Left ventricle myocardium inferior (tissue), 1 donor: ENCODE data around the gene AUTS2. TPM values are rescaled to one million over a fixed set of nuclear protein-coding genes. Genes with fewer than 3 reads are reported as not detected.

Source experiments
- DNase-seq: peaks from one replicate; pipeline ENCODE4 v3.0.0-alpha.2; 2020
- H3K27ac ChIP-seq: fragments of 200-600 bp; replicated peaks from 2 replicates; pipeline ENCODE4 v1.8.0; 2021
- H3K27me3 ChIP-seq: fragments of 200-600 bp; 2 replicates; pipeline ENCODE4 v1.8.0; 2021; ENCODE audit warnings: low read depth
- H3K36me3 ChIP-seq: fragments of 200-600 bp; 2 replicates; pipeline ENCODE4 v1.8.0; 2021
- H3K4me1 ChIP-seq: fragments of 200-600 bp; 2 replicates; pipeline ENCODE4 v1.8.0; 2021
- H3K4me3 ChIP-seq: fragments of 200-600 bp; 2 replicates; pipeline ENCODE4 v1.8.0; 2021; ENCODE audit warnings: mild to moderate bottlenecking, moderate library complexity
- H3K9me3 ChIP-seq: fragments of 200-600 bp; replicated peaks from 2 replicates; pipeline ENCODE4 v1.8.0; 2021
- intact Hi-C: fragments of 100-400 bp; cut with micrococcal nuclease; formaldehyde crosslinking; loops from one replicate; pipeline ENCODE4 v1.11.0; 2022
- total RNA-seq: library from RNA; stranded (reverse); fragmentation: NEBNext Ultra II Directional; extraction: Animal tissue kit (Norgen Biotek cat#: 25700); gene quantifications from one replicate; pipeline ENCODE4 v1.2.1, GENCODE V29; 2021
- TF ChIP-seq, protein P1 (sequence below): fragments of 200-600 bp; IDR thresholded peaks from 2 replicates; pipeline ENCODE4 v1.8.0; 2021; ENCODE audit warnings: antibody characterized with exemption, mild to moderate bottlenecking, borderline replicate concordance
- donor health status: DM: no; HTN: yes; CAD: no; lungs with severe emphysema.

Gene AUTS2
- total RNA-seq, 1 donor from 2014 or later: 10.5 TPM

GRCh38 chr7:70094831-70095230 is 496.6 kb downstream of the AUTS2 start:
- H3K27ac ChIP-seq: no peak overlapping the region
- peaks cover 50% of the 10 kb centered on the region for H3K4me1 ChIP-seq
- TF ChIP-seq, protein P1, sequence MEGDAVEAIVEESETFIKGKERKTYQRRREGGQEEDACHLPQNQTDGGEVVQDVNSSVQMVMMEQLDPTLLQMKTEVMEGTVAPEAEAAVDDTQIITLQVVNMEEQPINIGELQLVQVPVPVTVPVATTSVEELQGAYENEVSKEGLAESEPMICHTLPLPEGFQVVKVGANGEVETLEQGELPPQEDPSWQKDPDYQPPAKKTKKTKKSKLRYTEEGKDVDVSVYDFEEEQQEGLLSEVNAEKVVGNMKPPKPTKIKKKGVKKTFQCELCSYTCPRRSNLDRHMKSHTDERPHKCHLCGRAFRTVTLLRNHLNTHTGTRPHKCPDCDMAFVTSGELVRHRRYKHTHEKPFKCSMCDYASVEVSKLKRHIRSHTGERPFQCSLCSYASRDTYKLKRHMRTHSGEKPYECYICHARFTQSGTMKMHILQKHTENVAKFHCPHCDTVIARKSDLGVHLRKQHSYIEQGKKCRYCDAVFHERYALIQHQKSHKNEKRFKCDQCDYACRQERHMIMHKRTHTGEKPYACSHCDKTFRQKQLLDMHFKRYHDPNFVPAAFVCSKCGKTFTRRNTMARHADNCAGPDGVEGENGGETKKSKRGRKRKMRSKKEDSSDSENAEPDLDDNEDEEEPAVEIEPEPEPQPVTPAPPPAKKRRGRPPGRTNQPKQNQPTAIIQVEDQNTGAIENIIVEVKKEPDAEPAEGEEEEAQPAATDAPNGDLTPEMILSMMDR: no peak
- H3K9me3 ChIP-seq: no peaks in the 10 kb centered on the region
- DNase-seq: no peak
- H3K36me3 ChIP-seq: no peaks in the 10 kb centered on the region
- intact Hi-C loops: no loop called here
- H3K27me3 ChIP-seq: no peaks in the 10 kb centered on the region
- no peak overlapping the region for H3K4me3 ChIP-seq

DNA sequence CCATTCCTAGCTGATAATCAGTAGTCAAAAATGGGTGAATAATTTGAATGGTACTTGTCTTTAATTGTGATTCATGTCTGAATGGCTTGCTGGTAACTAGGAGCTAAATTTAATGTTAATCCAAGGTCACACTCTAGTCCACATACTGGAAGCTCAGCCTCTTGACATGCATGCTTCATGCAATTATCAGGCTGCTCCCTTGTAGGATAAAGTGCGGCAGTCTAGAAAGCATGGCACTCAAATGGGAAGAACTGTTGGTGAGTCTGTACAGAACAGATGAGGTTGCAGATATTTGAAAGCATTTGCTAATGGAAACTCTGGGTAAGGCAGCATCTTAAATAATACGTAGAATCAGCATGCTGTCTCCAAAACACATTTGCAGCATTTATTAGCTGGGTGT is 499.4 kb downstream of the AUTS2 start:
- Histone ChIP-seq H3K36me3 (no peaks in the 10 kb centered on the region), H3K9me3 (no peaks in the 10 kb centered on the region), H3K27me3 (no peaks in the 10 kb centered on the region), H3K27ac (no peak overlapping the region), H3K4me3 (no peak overlapping the region), H3K4me1 (peaks cover 46% of the 10 kb centered on the region)
- TF ChIP-seq, protein P1: no peak
- no peak for DNase-seq
- intact Hi-C loops: no loop called here

GRCh38 chr7:70098133-70098561 is 499.9 kb downstream of the AUTS2 start:
- no peaks in the 10 kb centered on the region for H3K27me3 ChIP-seq
- intact Hi-C loops: no loop called here
- H3K27ac ChIP-seq: peak overlapping the region; percentile 5
- no peak overlapping the region for H3K4me3 ChIP-seq
- peaks cover 40% of the 10 kb centered on the region for H3K4me1 ChIP-seq
- TF ChIP-seq, protein P1: no peak
- H3K36me3 ChIP-seq: no peaks in the 10 kb centered on the region
- no peaks in the 10 kb centered on the region for H3K9me3 ChIP-seq
- DNase-seq: no peak

- no peak overlapping the region for H3K4me3 ChIP-seq
- H3K27ac ChIP-seq: no peak overlapping the region
- TF ChIP-seq, protein P1: no peak
- peaks cover 31% of the 10 kb centered on the region for H3K4me1 ChIP-seq
- H3K36me3 ChIP-seq: no peaks in the 10 kb centered on the region
- intact Hi-C loops: no loop called here
- no peaks in the 10 kb centered on the region for H3K27me3 ChIP-seq
- H3K9me3 ChIP-seq: no peaks in the 10 kb centered on the region
- DNase-seq: no peak
Observed at GRCh38 chr7:70098905-70099672, 500.8 kb downstream of the AUTS2 start.

- Histone ChIP-seq H3K4me3 (no peak overlapping the region), H3K9me3 (no peaks in the 10 kb centered on the region), H3K27me3 (no peaks in the 10 kb centered on the region), H3K36me3 (no peaks in the 10 kb centered on the region), H3K4me1 (peaks cover 9% of the 10 kb centered on the region), H3K27ac (no peak overlapping the region)
- TF ChIP-seq, protein P1: no peak
- DNase-seq: no peak
- intact Hi-C loops: no loop called here
Observed at GRCh38 chr7:70104243-70104642, 506.0 kb downstream of the AUTS2 start.
